Trophoblast cell (in vitro differentiated cells and primary cell): Measurements from ENCODE around the gene FIGLA.
A peak's percentile ranks its signal among the peaks of the same experiment; 100 is the strongest.

Experiments used
- DNase-seq, 2 donors: peaks; one replicate each; pipeline ENCODE4 v3.0.0-alpha.2; 2016
- H2AFZ ChIP-seq: 2 replicates; pipeline ENCODE4 v1.6.1; 2013; ENCODE audit warnings: low read length, moderate library complexity, mild to moderate bottlenecking; ENCODE audit not compliant: insufficient read depth, poor library complexity
- H2AK5ac ChIP-seq: 2 replicates; pipeline ENCODE4 v1.6.1; 2013; ENCODE audit warnings: mild to moderate bottlenecking, low read length
- H2BK120ac ChIP-seq: 2 replicates; pipeline ENCODE4 v1.6.1; 2013; ENCODE audit warnings: low read length, mild to moderate bottlenecking, moderate library complexity; ENCODE audit not compliant: insufficient read depth, poor library complexity
- H2BK12ac ChIP-seq: 2 replicates; pipeline ENCODE4 v1.6.1; 2013; ENCODE audit warnings: mild to moderate bottlenecking, low read length, moderate library complexity
- H2BK5ac ChIP-seq: 2 replicates; pipeline ENCODE4 v1.6.1; 2013; ENCODE audit warnings: low read length, low read depth, moderate library complexity, mild to moderate bottlenecking; ENCODE audit not compliant: poor library complexity
- H3K14ac ChIP-seq: 2 replicates; pipeline ENCODE4 v1.6.1; 2013; ENCODE audit warnings: mild to moderate bottlenecking, low read length
- H3K18ac ChIP-seq: 2 replicates; pipeline ENCODE4 v1.6.1; 2013; ENCODE audit warnings: mild to moderate bottlenecking, low read length
- H3K23ac ChIP-seq: 2 replicates; pipeline ENCODE4 v1.6.1; 2013; ENCODE audit warnings: low read length
- H3K27ac ChIP-seq: 2 replicates; pipeline ENCODE4 v1.5.1; 2013; ENCODE audit warnings: low read depth, mild to moderate bottlenecking, inconsistent platforms, low read length, moderate library complexity
- H3K27me3 ChIP-seq: 2 replicates; pipeline ENCODE4 v1.6.1; 2013; ENCODE audit warnings: inconsistent platforms, mild to moderate bottlenecking, low read length, moderate library complexity; ENCODE audit not compliant: insufficient read depth
- H3K36me3 ChIP-seq, 2 experiments: 1 replicate in 1 of 2; 2 replicates in 1 of 2; pipeline ENCODE4 v1.6.1; 2013; ENCODE audit warnings: low read length in 2 of 2, mild to moderate bottlenecking in 2 of 2, moderate library complexity in 1 of 2; ENCODE audit not compliant: insufficient read depth in 2 of 2, control insufficient read depth in 1 of 2
- H3K4ac ChIP-seq: 2 replicates; pipeline ENCODE4 v1.6.1; 2013; ENCODE audit warnings: low read depth, mild to moderate bottlenecking, low read length, moderate library complexity
- H3K4me1 ChIP-seq, 2 experiments: 1 replicate in 1 of 2; 2 replicates in 1 of 2; pipeline ENCODE4 v1.6.1; 2013; ENCODE audit warnings: low read length in 2 of 2, mild to moderate bottlenecking in 2 of 2, moderate library complexity in 1 of 2; ENCODE audit not compliant: insufficient read depth in 2 of 2, control insufficient read depth in 1 of 2
- H3K4me2 ChIP-seq: 2 replicates; pipeline ENCODE4 v1.6.1; 2013; ENCODE audit warnings: inconsistent platforms, mild to moderate bottlenecking, low read length, moderate library complexity
- H3K4me3 ChIP-seq: 2 replicates; pipeline ENCODE4 v1.5.1; 2013; ENCODE audit warnings: mild to moderate bottlenecking, low read depth, low read length, inconsistent platforms
- H3K79me1 ChIP-seq: one replicate; pipeline ENCODE4 v1.6.1; 2013; ENCODE audit warnings: low read length
- H3K79me2 ChIP-seq: 2 replicates; pipeline ENCODE4 v1.6.1; 2013; ENCODE audit warnings: low read length, mild to moderate bottlenecking; ENCODE audit not compliant: control insufficient read depth, insufficient read depth, poor library complexity
- H3K9ac ChIP-seq: 2 replicates; pipeline ENCODE4 v1.6.1; 2013; ENCODE audit warnings: mild to moderate bottlenecking, low read length
- H3K9me3 ChIP-seq: 2 replicates; pipeline ENCODE4 v1.6.1; 2013; ENCODE audit warnings: low read depth, mild to moderate bottlenecking, control low read depth, inconsistent platforms, low read length; ENCODE audit not compliant: insufficient read depth
- H4K12ac ChIP-seq: 2 replicates; pipeline ENCODE4 v1.6.1; 2013; ENCODE audit warnings: low read depth, mild to moderate bottlenecking, low read length, moderate library complexity
- H4K8ac ChIP-seq: 2 replicates; pipeline ENCODE4 v1.6.1; 2013; ENCODE audit warnings: low read depth, mild to moderate bottlenecking, low read length, moderate library complexity
- H4K91ac ChIP-seq: one replicate; pipeline ENCODE4 v1.6.1; 2013; ENCODE audit warnings: low read depth, mild to moderate bottlenecking, low read length, moderate library complexity
- WGBS: extraction: QIAGEN DNeasy Blood & Tissue Kit; methylation state at CpG from one replicate; pipeline ENCODE4 v1.1.7; 2013; ENCODE audit warnings: missing lambda C conversion rate; ENCODE audit not compliant: insufficient read length, insufficient coverage; ENCODE audit errors: extremely low coverage; 5-methylcytosine and 5-hydroxymethylcytosine counted together

FIGLA gene

GRCh38 chr2:70785137-70785911 is 5.1 kb downstream of the FIGLA start:
- no peak overlapping the region for H4K91ac ChIP-seq
- H2BK120ac ChIP-seq: no peak overlapping the region
- H2AK5ac ChIP-seq: no peak overlapping the region
- H3K14ac ChIP-seq: no peak overlapping the region
- no peak overlapping the region for H4K8ac ChIP-seq
- H4K12ac ChIP-seq: no peak overlapping the region
- WGBS: no CpG with 5 or more reads among the region's 7 CpGs
- H3K79me2 ChIP-seq: no peaks in the 10 kb centered on the region
- no peak overlapping the region for H3K9ac ChIP-seq
- H2BK5ac ChIP-seq: no peak overlapping the region
- H3K27ac ChIP-seq: no peak overlapping the region
- DNase-seq: peak; percentile 15 to 51
- H3K4me2 ChIP-seq: no peak overlapping the region
- H3K4me3 ChIP-seq: no peak overlapping the region
- H3K9me3 ChIP-seq: no peaks in the 10 kb centered on the region
- no peak overlapping the region for H3K18ac ChIP-seq
- H2BK12ac ChIP-seq: no peak overlapping the region
- no peak overlapping the region for H3K23ac ChIP-seq
- H3K4ac ChIP-seq: no peak overlapping the region
- H2AFZ ChIP-seq: no peak overlapping the region
- H3K4me1 ChIP-seq: peaks cover 3 to 5% of the 10 kb centered on the region in 2 experiments
- H3K27me3 ChIP-seq: peaks cover 7% of the 10 kb centered on the region
- H3K79me1 ChIP-seq: no peaks in the 10 kb centered on the region
- no peaks in the 10 kb centered on the region for H3K36me3 ChIP-seq

GRCh38 chr2:70784320-70784719 is 6.1 kb downstream of the FIGLA start:
- no CpG with 5 or more reads among the region's 2 CpGs for whole genome bisulfite sequencing
- Histone ChIP-seq H4K8ac (no peak overlapping the region), H3K4me1 (no peaks in the 10 kb centered on the region), H3K4ac (no peak overlapping the region), H3K79me2 (no peaks in the 10 kb centered on the region), H3K9me3 (no peaks in the 10 kb centered on the region), H2BK120ac (no peak overlapping the region), H3K14ac (no peak overlapping the region), H3K27ac (no peak overlapping the region), H3K23ac (no peak overlapping the region), H2AFZ (no peak overlapping the region), H3K36me3 (no peaks in the 10 kb centered on the region), H3K9ac (no peak overlapping the region), H4K12ac (no peak overlapping the region), H4K91ac (no peak overlapping the region), H3K4me2 (no peak overlapping the region), H3K4me3 (no peak overlapping the region), H2BK5ac (no peak overlapping the region), H2AK5ac (no peak overlapping the region), H3K27me3 (no peaks in the 10 kb centered on the region), H3K18ac (no peak overlapping the region), H2BK12ac (no peak overlapping the region), H3K79me1 (no peaks in the 10 kb centered on the region)
- DNase-seq: no peak

GRCh38 chr2:70779911-70780545 is 10.4 kb downstream of the FIGLA start:
- no peak overlapping the region for H2AK5ac ChIP-seq
- H3K4me2 ChIP-seq: no peak overlapping the region
- no peaks in the 10 kb centered on the region for H3K79me2 ChIP-seq
- no peak overlapping the region for H2BK120ac ChIP-seq
- H2BK5ac ChIP-seq: no peak overlapping the region
- H3K9me3 ChIP-seq: no peaks in the 10 kb centered on the region
- no peaks in the 10 kb centered on the region for H3K36me3 ChIP-seq
- no peak overlapping the region for H4K12ac ChIP-seq
- peak in 1 of 2 donors; percentile 61 for DNase-seq
- H3K27ac ChIP-seq: no peak overlapping the region
- no peak overlapping the region for H2BK12ac ChIP-seq
- no peak overlapping the region for H3K18ac ChIP-seq
- H3K23ac ChIP-seq: no peak overlapping the region
- no peak overlapping the region for H4K91ac ChIP-seq
- no peak overlapping the region for H4K8ac ChIP-seq
- H3K79me1 ChIP-seq: no peaks in the 10 kb centered on the region
- no peaks in the 10 kb centered on the region for H3K27me3 ChIP-seq
- H3K4ac ChIP-seq: no peak overlapping the region
- no peak overlapping the region for H3K4me3 ChIP-seq
- WGBS: no CpG with 5 or more reads among the region's 8 CpGs
- no peaks in the 10 kb centered on the region for H3K4me1 ChIP-seq
- no peak overlapping the region for H2AFZ ChIP-seq
- H3K14ac ChIP-seq: no peak overlapping the region
- H3K9ac ChIP-seq: no peak overlapping the region

- no peak overlapping the region for H3K4me3 ChIP-seq
- H2AFZ ChIP-seq: no peak overlapping the region
- H2BK120ac ChIP-seq: no peak overlapping the region
- no peaks in the 10 kb centered on the region for H3K27me3 ChIP-seq
- no peak overlapping the region for H3K9ac ChIP-seq
- peak in 1 of 2 donors; percentile 51 for DNase-seq
- no peak overlapping the region for H3K4ac ChIP-seq
- no peak overlapping the region for H4K91ac ChIP-seq
- H2AK5ac ChIP-seq: no peak overlapping the region
- no peak overlapping the region for H2BK12ac ChIP-seq
- H3K18ac ChIP-seq: no peak overlapping the region
- WGBS: no CpG with 5 or more reads among the region's 3 CpGs
- H3K79me1 ChIP-seq: no peaks in the 10 kb centered on the region
- H4K12ac ChIP-seq: no peak overlapping the region
- H2BK5ac ChIP-seq: no peak overlapping the region
- H3K4me2 ChIP-seq: no peak overlapping the region
- H3K4me1 ChIP-seq: no peaks in the 10 kb centered on the region
- H3K79me2 ChIP-seq: no peaks in the 10 kb centered on the region
- H4K8ac ChIP-seq: no peak overlapping the region
- H3K14ac ChIP-seq: no peak overlapping the region
- no peaks in the 10 kb centered on the region for H3K9me3 ChIP-seq
- no peaks in the 10 kb centered on the region for H3K36me3 ChIP-seq
- H3K27ac ChIP-seq: no peak overlapping the region
- H3K23ac ChIP-seq: no peak overlapping the region
These were observed 11.0 kb downstream of the FIGLA start for GRCh38 chr2:70779491-70779890.
